Activated CD8-positive, alpha-beta memory T cell treated with anti-CD3 and anti-CD28 coated beads, Interleukin-2, amount 50 U/mL, for 4 hours (primary cell): ENCODE measurements around the gene ZFAND3.

ENCODE experiments used
- DNase-seq: peaks from one replicate; pipeline ENCODE4 v3.0.0-alpha.2; 2020

The ZFAND3 gene

DNA sequence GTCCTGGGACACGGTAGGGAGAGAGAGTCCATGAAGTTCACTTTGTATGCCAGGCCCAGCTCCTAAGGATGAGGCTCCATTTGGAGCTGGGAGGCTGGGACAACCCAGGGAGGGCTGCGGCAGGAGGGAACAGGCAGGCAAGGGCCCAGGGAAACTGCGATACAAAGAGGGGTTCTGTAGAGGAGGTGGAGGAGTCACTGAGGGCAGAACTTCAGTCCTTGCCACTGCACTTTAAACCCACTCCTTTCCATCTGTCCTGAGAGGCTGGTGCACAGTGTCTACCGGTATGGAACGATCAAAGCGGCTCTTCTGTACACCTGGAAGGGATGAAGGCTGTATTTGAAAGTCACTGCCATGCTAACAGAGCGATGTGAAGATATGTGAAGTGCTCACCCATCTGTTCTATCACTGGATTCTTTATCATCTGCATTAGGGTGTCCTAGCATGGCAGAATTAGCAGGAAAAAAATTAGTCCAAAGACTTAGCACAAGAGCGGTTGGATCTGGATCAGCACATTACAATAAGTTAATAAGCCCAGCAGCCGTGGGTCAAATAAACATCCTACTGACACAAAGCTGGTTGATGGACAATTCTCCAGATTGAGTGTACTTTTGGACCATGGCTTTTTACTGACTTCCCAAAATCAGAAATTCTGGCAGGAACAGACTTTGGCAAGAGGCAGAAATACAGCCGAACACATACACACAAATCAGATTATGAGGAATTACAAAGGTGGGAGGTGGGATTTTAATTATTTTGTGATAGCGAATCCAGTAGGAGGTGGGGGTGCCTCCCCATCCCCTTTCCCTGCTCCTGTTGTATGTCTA lies 20.9 kb upstream of the ZFAND3 start:
- no peak for DNase-seq

DNA sequence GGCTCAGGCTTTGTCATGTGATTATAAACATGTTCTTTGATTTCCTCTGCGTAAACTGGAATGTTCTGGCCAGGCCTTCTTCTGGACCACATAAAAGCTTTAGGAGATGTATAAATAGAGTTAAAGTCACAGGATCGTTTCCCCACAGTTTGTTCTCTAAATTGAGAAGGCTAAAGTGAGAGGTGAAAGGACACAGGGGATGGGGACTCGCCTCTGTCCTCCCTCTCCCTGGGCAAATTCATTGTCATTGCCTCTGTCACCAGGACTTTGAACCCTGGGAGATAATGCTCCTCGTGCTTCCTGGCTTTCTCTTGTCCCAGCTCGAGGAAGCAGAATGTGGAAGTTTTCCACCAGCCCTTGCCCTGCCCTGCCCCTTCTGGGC lies 20.3 kb upstream of the ZFAND3 start:
- no peak for DNase-seq

DNA sequence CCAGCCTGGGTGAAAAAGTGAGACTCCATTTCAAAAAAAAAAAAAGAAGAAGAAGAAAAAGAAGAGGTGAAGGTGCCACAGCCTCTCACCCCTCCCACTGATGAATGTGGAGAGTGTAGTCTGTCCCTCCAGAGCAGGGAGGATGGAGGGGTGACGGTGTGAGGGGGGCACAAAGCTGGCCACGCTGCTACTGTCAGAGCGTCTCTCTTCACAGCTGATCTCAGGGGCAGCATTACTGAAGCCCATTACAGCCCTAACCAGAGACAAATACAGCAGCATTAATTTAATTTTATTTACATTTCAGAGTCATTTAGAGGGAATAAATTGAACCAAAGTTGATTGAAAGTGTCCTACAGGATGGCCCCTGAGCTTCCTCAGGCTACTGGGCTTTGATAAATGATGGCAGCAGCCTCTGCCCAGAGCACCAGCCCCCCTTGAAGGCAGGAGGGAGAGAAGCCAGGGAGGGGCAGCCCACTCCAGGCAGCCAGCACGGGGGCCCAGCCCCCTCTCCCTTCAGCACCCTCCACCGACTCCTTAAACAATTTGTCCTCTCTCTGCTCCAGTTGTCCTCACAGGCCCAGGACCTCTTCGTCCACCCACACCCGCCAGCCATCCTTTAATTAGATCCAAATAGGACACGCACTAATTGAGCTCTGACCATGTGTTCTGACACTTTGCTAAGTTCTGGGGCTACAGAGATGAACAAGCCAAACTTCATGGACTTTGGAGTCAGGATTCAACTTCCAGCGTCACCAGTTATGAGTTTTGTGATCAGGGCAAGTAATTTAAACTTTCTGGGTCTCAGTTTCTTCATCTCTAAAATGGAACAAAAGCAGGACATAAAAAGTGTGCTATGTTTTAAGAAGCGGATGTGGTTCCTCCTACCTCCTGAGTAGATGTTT lies 18.6 kb upstream of the ZFAND3 start:
- DNase-seq = no peak

DNA sequence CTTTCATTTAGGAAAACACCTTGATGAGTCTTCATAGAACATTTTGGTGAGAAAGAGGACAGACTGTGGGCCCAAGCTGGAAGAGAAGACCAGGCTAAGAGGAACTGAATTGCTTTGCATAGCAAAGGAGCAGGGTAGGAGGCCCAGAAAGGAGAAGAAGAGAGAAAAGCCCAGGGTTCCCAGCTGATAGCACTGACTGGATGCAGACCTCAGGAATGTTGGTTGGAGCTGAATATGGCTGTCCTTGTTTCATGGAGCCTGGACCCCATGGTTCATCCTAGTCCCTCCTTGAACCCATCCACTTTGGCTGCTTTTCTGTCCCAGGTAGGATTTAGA lies 18.0 kb upstream of the ZFAND3 start:
- no peak for DNase-seq

DNA sequence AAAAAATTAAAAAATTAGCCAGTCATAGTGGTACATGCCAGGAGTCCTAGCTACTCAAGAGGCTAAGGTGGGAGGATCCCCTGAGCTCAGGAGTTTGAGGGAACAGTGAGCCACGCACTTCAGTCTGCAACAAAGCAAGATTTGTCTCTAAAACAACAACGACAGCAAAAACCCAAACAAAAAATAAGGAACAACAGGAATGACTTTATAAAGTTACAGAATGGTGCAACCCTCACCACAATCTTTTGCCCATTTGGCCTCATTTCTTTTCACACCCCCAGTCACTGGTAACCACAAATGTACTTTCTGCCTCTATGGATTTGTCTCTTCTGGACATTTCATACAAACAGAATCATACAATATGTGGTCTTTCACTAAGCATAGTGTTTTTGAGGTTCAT lies 16.7 kb upstream of the ZFAND3 start:
- no peak for DNase-seq

DNA sequence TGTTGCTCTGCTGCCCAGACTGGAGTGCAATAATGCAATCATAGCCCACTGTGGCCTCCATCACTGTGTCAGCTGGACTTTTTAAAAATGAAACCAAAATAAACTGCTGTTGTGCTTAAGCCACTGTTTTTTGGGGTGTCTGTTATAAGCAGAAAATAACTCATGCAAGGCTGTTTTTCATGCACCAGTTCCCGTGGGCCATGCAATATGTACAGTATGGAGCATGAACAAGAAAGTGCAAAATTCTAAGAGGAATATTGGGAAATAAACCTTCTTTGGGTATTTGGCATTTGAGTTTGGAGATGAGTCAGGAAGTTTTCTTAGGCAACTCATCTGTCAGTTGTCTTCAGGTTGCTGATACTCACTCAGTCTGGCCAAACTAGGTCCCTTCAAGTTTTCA lies 14.9 kb upstream of the ZFAND3 start:
- DNase-seq = no peak

DNA sequence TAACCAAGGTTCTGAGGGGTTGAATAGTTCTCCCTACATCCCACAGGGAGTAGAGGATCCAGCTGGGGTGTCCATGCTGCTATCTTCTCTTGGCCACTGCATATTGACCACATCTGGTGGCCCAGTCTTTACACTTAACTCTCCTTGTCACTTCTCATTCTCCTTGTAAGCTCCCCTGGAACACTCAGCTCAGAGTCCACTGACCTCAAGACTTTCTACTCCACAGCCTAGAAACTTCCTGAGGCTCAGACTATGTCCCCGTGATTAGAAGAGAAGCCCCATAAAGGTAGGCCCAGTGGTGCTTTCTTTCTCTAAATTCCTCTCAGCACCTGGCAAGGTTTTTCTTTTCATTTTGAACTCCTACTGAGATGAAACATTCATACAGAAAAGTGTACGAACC lies 13.3 kb upstream of the ZFAND3 start:
- no peak for DNase-seq

DNA sequence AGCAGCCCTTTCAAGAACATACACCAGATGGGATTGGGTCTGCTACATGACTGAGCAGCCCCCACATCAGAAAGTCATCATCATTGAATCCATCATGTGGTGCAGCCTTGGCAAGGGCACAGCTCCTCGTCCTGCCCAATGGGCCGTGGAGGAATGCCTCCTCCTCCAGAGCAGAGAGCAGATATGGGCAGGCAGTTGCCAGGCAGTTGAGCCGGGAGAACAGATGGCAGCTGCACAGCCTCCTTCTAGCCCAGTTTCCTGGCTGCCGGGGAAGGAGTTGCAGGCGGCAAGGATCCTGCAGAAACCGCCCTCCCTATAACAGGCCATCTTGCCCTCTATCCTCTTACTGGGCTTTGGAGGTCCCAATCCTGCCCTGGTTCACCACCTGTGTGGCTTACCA lies 11.9 kb upstream of the ZFAND3 start:
- DNase-seq = no peak

DNA sequence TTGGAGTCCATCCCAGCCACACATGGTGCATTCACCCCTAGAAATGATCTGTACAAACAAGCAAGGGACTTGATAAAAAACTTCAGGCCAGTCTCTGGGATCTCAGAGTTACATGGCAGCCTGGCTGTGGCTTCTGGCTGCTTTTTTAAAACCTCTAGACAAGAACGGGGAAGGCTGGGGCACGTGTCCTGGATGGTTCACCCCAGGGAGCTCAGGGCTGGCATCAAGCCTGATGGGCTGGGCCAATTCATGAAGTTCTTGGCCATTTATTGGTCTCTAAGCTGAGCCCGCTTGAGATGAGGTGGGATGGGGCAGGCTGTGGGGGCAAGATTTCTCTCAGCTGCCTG lies 10.4 kb upstream of the ZFAND3 start:
- DNase-seq = no peak

DNA sequence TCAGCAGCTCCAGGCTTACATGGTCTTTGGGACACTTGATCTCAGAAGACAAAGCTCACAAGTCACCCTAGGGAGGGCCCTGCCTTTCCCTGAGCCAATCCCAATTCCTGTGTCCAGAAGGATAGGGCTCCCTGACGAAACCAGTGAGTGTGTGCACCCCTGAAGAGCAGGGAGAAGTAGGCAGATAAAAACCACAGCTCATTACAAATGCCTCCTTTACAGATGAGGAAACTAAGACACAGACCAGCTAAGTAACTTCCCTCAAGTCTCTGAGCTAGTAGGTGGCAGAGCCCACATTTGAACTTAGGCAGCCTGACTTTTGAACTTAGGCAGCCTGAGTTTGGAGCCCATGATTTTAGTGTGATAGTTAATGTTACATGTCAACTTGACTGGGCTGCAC lies 6.7 kb upstream of the ZFAND3 start:
- no peak for DNase-seq

DNA sequence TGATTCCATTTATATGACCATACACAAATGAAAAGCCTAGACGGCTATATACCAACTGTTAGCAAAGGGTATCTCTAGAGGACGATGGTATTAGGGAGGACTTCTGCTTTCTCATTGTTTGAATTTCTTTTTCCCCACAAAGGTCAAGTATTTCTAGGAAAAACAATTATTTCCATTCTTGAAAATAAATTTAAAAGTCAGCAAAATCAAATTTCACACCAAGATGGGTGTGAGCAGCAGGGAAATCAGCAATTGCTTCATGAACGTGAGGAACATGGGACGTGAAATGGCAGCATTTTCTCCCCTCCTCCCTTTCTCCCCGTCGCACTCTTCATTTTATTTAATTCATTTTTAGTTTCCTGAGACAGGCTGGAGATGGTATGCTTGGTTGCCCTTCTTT lies 5.2 kb upstream of the ZFAND3 start:
- DNase-seq = no peak

DNA sequence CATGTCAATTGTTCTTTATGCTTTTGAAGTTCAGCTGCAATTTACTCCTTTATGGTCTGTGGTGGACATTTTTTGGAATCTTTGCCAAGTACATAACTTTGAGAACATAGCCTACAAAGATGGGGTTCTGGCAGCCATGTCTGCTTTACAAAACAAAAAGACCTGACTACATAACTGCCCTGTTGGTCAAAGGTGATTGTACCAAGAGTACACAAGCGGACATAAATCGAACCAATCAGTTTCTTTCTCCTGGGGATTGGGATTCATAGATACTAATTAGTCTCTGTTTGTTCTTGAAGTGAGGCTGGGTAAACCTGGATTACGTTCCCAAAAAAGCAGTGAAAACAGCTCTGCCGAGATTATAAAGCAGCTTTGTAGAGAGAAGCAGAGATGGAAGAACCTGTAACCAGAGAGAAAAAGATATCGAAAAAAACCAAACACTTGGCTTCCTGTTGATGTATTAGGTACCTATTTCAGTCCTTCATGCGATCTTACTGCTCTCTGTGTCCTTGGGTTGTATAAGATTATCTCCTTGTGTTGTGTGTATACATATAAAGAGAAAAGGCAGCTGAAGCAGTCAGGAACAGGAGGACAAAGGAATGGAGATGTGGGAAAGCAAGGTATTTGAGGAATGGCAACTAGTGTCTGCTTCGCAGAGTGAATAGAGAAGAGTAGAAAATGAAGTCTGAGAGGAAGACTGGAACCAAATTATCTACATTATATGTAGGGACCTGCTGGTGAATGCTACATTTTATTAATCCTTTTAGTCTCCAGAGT lies 2.7 kb upstream of the ZFAND3 start:
- no peak for DNase-seq

DNA sequence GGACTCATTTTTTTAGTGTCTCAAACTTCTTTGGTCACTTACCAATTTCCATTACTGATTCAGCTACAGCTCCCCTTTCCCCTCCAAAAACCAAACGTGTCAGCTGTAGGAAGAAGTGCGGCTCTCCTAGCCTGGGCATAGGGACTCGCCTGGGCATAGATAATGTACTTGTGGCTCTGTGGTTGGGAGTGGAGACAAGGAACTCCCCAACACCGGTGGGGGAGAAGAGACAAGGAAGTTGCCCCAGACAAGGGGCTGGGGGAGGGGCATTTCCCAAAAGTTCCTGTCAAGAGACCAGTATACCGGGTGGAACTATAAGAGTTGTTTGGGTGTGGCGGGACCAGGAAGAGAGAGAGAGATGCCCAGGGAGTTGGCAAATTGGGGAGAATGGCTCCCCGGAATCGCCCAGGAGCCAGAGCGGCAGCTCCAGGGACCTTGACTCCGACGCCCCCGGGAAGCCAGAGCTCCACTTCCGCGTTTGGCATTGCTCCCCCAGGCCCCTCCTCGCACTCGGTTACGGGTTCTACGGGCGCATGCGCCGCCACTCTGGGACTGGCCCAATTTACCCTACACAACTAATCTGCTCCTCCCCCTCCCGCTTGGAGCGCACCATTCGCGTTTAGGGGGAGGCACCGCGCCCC lies 871 bp upstream of the ZFAND3 start:
- DNase-seq = peak; percentile 93

DNA sequence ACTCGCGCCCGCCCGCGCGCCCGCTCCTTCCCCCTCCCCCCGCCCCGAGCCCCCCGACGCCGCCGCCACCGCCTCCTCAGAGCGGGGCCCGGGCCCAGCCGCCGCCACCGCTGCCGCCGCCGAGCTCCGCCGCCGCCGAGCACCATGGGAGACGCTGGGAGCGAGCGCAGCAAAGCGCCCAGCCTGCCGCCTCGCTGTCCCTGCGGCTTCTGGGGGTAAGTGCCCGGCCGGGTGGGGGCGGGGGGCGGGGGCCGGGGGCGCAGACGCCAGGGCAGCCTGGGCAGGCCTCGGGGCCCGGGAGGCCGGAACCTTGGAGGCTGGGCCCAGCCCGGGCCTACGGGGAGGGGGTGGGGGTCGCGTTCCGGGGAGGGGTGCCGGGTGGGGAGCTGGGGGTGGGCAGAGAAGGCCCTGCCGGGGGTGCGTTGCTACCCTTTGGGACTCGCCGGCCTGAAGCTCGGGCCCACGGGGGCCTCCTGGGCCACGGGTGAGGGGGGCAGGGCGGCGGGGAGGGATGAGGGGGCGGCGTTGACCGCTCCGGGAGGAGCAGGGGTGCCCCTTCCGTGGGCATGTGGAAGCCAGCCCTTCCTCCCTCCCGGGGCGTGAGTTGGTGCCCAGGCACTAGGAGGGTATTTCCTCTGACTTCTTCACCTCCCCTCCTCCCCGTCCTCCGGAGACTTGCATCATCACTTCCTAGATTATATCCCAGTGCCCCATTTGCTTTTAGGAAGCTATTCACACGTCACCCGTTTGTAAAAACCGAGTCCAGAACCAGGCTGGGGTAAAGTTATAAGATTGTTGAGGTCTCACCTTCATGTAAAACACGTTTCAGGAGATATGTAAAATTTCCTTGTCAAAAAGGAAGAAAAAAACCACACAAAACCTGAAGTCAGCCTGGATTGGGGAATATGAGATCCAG lies 533 bp downstream of the ZFAND3 start:
- peak; percentile 40 for DNase-seq

DNA sequence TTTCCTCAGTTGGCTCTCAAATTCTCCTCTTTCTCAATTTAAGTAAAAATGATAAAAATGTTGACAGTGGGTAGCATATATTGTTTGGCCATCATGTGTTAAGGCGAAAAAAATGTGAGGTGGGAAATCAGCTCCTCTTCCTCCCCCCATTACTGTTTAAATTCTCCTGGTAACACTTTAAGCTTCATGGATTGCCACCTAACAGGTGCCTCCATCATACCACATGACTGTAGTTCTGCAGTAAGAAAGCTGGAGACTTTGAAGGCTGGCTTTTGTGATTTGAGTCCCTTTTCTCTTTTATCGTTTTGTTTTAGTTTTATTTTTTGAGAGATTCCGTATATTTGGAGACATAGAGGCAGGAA lies 1.2 kb downstream of the ZFAND3 start:
- DNase-seq = no peak

DNA sequence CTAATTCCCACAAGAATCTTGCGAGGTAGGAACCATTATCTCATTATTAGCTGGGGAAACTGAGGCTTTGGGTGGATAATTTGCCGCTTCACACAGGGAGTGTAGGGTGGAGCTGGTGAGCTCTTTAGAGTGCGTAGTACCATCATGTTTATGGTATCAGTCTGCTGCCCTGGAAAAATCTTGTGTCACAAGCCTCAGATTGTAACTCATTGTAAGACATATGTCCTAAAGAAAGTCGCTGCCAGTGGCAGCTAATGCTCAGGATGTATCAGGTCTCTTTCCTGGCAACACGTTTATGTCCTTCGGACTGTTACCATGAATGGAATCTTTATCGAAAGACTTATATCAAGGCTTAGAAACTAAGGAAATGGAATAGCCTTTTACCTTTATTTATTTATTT lies 1.9 kb downstream of the ZFAND3 start:
- DNase-seq = no peak

DNA sequence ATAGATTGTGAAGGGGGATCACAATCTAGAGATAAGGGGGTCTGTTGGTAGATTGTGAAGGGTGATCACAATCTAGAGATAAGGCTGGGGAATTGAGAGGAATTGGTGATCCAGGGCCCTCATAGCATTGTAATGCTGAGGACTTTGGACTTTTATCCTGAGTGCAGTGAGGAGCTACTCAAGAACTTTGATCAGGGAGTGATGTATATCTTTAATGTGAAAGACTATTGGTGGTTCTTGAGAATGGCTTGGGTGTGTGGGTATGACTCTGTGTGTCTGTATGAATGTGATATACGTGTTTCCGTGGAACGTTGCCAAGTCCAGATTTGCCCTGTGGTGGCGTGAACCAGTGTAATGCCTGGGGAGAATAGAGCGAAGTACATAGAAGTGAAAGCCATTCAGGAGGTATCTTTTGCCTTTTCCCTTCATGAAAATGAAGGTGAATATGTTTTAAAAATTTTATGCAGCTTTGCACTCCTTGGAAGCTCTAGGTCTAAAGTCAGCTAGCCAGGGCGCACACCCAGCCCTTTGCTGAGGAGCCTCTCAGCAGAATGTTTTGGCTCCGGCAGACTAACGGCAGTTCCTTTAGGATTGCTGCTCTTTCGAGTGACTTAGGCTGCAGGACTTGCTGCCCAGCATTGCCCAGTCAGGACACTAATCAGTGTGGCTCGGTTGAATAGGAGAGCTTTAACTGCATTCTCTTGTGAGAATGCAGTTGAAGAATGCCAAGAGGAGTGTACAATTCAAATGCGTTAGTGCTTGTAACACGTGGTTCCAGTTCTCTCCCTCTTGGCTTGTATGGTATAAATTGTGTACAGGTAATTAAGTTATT lies 3.5 kb downstream of the ZFAND3 start:
- peak; percentile 35 for DNase-seq

DNA sequence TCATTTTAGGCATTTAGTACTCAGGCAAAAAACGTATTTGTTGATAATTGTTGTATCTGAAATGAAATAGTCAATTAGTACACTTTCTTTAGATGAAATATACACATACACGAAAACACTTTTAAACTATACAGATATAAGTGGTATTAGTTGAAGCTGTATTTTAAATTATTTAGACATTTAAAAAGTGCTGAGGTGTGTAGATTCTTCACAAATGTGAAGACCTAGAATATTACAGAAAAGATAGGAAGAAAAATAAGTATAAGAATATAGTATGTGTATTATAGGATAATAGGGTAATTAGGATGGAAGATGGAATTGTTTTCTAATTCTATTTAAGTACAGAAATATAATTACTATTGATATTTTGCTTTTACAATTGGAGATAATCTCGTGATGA lies 4.6 kb downstream of the ZFAND3 start:
- DNase-seq = no peak

DNA sequence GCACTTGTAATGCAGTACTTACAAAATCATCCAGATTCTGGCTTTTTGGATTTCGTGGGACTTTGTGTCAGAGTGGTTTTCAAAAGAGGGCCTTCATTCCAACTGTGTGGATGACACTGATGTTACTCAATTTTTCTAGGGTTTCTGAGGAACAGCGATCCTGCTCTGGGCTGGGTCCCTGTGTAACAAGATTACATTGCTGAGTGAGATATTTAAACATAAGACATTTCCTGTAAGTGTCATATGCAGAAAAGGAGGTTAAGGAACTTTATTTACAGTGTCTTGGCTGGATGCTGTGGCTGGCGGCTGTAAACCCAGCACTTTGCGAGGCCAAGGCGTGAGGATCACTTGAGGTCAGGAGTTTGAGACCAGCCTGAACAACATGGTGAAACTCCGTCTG lies 6.7 kb downstream of the ZFAND3 start:
- DNase-seq = no peak

DNA sequence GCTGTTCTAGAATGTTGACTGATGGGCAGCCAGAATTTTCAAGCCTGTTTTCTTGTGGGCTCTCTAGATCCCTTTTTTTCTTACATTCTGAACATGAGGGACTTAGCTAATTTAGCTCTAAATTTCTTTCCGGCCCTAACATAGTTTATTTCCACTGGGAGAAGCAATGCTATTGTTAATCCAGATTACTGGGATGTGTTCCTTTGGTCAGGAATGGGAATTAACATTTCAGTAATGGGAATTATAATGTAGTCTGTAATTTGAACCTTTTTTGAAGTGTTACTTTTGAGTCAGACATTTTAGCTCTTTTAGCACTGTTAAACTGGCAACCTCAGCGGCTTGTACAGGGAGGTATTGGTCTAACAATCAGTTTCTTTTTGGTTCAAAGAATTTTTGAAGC lies 7.5 kb downstream of the ZFAND3 start:
- DNase-seq = no peak

DNA sequence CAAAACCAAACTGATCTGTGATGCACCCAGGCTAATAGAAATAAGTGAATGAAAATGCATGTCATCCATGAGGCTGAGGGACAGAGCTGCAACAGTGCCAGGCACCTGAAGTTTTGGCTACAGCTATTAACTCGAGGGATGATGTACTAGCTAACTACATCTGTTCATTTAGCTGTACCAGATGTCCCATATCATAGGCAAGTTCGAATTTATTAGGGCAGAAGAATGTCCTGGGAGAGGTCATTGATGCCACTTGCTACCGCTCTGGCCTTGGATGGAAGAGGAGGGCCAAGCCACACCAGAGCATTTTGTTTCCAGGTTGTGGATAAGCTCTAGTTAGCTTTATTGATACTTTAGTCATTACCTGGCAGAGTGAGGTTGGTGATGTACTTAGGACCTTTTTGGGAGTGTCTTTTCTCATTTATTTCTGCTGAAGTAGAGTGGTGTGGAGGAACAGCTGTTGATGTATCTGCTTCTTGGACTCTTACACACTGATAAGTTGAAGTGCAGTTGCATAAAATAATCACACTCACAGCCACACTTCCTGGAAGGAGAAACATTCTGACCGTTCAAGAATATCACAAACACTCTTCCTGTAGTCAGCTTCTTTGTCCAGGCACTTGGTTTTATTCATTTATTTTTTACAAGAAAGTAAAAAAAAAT lies 8.2 kb downstream of the ZFAND3 start:
- no peak for DNase-seq
